Nucleus accumbens (tissue), 56 donors: ENCODE data around the gene MESP1.

Source experiments
- DNase-seq, 56 donors: peaks; one replicate each; lab custom pipeline; 2025; lab: John Stamatoyannopoulos, UW

MESP1 gene

GRCh38 chr15:89781891-89782618, 31.0 kb upstream of the MESP1 start:
- no peak for DNase-seq

GRCh38 chr15:89781055-89781454, 30.0 kb upstream of the MESP1 start:
- DNase-seq = no peak

GRCh38 chr15:89780601-89781000, 29.6 kb upstream of the MESP1 start:
- no peak for DNase-seq

- DNase-seq = no peak
These were observed 27.8 kb upstream of the MESP1 start for GRCh38 chr15:89778861-89779260.

GRCh38 chr15:89777782-89778380, 26.8 kb upstream of the MESP1 start:
- DNase-seq = peak in 8 of 56 donors; percentile 6 to 30 (median 18)

- DNase-seq = no peak
These were observed 26.2 kb upstream of the MESP1 start for GRCh38 chr15:89777073-89777751.

GRCh38 chr15:89776274-89777072, 25.4 kb upstream of the MESP1 start, which contains the start of gene MESP2:
TSS of gene MESP2 (plus strand) at chr15:89776332. CDS start at chr15:89776358, 26 bp downstream.
- peak in 51 of 56 donors; percentile 4 to 82 (median 45) for DNase-seq

GRCh38 chr15:89775815-89776214, 24.8 kb upstream of the MESP1 start:
- no peak for DNase-seq

- no peak for DNase-seq
These were observed 23.4 kb upstream of the MESP1 start for GRCh38 chr15:89774492-89774891.

GRCh38 chr15:89772932-89773583, 22.0 kb upstream of the MESP1 start:
- DNase-seq = no peak

- DNase-seq = no peak
These were observed 19.0 kb upstream of the MESP1 start for GRCh38 chr15:89770041-89770440.

GRCh38 chr15:89769366-89769765, 18.3 kb upstream of the MESP1 start:
- no peak for DNase-seq

GRCh38 chr15:89768071-89768500, 17.0 kb upstream of the MESP1 start:
- no peak for DNase-seq

GRCh38 chr15:89767411-89767915, 16.4 kb upstream of the MESP1 start:
- no peak for DNase-seq

GRCh38 chr15:89766357-89767311, 15.6 kb upstream of the MESP1 start:
- DNase-seq = no peak

- no peak for DNase-seq
These were observed 14.6 kb upstream of the MESP1 start for GRCh38 chr15:89765694-89766093.

GRCh38 chr15:89761929-89762328, 10.9 kb upstream of the MESP1 start:
- no peak for DNase-seq

- DNase-seq = peak in 1 of 56 donors; percentile 35
These were observed 10.2 kb upstream of the MESP1 start for GRCh38 chr15:89761009-89761831.
